Measurements from ENCODE around the gene NRIP1.

DNA sequence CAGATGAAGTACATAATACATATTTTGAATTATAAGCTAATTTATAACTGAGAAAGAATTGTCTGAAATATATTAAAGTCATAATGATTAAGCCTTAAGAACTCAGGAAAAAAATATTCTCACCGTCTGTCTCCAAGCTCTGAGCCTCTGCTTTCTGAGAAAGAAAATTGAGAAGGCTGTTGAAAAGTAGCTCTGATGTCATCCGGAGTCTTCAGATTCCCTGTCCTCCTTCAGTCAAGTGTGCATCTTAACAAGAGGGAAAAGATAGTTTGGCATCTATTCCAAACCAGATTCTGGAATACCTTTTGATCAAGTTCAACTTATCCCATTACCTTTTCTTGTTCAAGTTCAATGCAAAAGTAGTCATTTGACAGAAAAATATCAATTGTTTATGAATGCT, 50.6 kb downstream of the NRIP1 start:
- TF ChIP-seq, protein P1, sequence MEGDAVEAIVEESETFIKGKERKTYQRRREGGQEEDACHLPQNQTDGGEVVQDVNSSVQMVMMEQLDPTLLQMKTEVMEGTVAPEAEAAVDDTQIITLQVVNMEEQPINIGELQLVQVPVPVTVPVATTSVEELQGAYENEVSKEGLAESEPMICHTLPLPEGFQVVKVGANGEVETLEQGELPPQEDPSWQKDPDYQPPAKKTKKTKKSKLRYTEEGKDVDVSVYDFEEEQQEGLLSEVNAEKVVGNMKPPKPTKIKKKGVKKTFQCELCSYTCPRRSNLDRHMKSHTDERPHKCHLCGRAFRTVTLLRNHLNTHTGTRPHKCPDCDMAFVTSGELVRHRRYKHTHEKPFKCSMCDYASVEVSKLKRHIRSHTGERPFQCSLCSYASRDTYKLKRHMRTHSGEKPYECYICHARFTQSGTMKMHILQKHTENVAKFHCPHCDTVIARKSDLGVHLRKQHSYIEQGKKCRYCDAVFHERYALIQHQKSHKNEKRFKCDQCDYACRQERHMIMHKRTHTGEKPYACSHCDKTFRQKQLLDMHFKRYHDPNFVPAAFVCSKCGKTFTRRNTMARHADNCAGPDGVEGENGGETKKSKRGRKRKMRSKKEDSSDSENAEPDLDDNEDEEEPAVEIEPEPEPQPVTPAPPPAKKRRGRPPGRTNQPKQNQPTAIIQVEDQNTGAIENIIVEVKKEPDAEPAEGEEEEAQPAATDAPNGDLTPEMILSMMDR (IDR thresholded peaks at IDR 0.05; ENCODE audit: low read depth, low read length, poor library complexity, severe bottlenecking): no peak
- no peak for TF ChIP-seq EZH2phosphoT487 (IDR thresholded peaks at IDR 0.05; ENCODE audit: borderline replicate concordance, low read length)

Measured in DOHH2 (cell line).